MM.1S (cell line): ENCODE measurements around the gene CAMK4.

Experiments
- CTCF ChIP-seq: fragments of 300-600 bp; sonication (generic); IDR thresholded peaks from 2 replicates; pipeline ENCODE4 v1.5.1; 2016; ENCODE audit warnings: antibody characterized with exemption, low read length, mixed read lengths
- EZH2 ChIP-seq: fragments of 300-600 bp; sonication (generic); optimal IDR thresholded peaks from 2 replicates; pipeline ENCODE3; 2017; ENCODE audit warnings: low read depth, mild to moderate bottlenecking, antibody characterized with exemption, low read length, mixed read lengths
- EZH2phosphoT487 ChIP-seq: fragments of 300-600 bp; sonication (generic); IDR thresholded peaks from 2 replicates; pipeline ENCODE4 v1.6.1; 2018; ENCODE audit warnings: antibody characterized with exemption, low read length

GRCh38 chr5:111513131-111513520, 288.9 kb downstream of the CAMK4 start:
- TF ChIP-seq CTCF (no peak), EZH2 (no peak), EZH2phosphoT487 (no peak)
